ENCODE results near the gene RRP1B.

- no peak for TF ChIP-seq CTCF (IDR thresholded peaks at IDR 0.05; ENCODE audit: low read length)
- TF ChIP-seq EZH2 (optimal IDR thresholded peaks at IDR 0.05; ENCODE audit: low read depth, low read length), result no peak
Observed at GRCh38 chr21:43643193-43643592, 16.2 kb upstream of the RRP1B start.
